GM10266 (cell line): ENCODE data around the gene ZBTB48.
A peak's percentile ranks its signal among the peaks of the same experiment; 100 is the strongest.

Experiments used
- DNase-seq: peaks from one replicate; pipeline ENCODE4 v3.0.0; 2012; ENCODE audit errors: extremely low spot score
- TF ChIP-seq, protein P1 (sequence below): IDR thresholded peaks from 2 replicates; pipeline ENCODE4 v1.5.1; 2012; ENCODE audit warnings: mild to moderate bottlenecking, low read depth; ENCODE audit not compliant: control insufficient read depth, insufficient read depth; ENCODE audit errors: missing control alignments

ZBTB48 gene

DNA sequence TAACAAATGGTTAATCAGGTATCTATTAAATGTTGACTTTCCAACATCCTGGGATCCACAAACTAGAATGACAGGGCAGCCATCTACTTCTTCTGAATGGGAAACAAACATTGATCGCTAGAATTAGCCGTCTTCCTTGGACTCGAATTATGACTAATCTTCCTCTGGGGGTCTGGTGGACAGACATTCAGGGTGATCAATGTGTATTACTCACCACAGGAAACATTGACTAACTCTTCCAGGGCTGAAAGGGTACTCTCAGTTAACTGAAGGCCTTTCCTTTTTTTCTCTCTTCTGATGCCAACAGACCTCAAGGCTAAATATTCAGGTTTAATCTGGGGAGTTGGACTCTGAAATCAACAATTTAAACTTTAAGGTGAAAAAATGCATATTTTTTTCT is 35.0 kb upstream of the ZBTB48 start:
- TF ChIP-seq, protein P1, sequence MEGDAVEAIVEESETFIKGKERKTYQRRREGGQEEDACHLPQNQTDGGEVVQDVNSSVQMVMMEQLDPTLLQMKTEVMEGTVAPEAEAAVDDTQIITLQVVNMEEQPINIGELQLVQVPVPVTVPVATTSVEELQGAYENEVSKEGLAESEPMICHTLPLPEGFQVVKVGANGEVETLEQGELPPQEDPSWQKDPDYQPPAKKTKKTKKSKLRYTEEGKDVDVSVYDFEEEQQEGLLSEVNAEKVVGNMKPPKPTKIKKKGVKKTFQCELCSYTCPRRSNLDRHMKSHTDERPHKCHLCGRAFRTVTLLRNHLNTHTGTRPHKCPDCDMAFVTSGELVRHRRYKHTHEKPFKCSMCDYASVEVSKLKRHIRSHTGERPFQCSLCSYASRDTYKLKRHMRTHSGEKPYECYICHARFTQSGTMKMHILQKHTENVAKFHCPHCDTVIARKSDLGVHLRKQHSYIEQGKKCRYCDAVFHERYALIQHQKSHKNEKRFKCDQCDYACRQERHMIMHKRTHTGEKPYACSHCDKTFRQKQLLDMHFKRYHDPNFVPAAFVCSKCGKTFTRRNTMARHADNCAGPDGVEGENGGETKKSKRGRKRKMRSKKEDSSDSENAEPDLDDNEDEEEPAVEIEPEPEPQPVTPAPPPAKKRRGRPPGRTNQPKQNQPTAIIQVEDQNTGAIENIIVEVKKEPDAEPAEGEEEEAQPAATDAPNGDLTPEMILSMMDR: no peak
- DNase-seq: no peak

DNA sequence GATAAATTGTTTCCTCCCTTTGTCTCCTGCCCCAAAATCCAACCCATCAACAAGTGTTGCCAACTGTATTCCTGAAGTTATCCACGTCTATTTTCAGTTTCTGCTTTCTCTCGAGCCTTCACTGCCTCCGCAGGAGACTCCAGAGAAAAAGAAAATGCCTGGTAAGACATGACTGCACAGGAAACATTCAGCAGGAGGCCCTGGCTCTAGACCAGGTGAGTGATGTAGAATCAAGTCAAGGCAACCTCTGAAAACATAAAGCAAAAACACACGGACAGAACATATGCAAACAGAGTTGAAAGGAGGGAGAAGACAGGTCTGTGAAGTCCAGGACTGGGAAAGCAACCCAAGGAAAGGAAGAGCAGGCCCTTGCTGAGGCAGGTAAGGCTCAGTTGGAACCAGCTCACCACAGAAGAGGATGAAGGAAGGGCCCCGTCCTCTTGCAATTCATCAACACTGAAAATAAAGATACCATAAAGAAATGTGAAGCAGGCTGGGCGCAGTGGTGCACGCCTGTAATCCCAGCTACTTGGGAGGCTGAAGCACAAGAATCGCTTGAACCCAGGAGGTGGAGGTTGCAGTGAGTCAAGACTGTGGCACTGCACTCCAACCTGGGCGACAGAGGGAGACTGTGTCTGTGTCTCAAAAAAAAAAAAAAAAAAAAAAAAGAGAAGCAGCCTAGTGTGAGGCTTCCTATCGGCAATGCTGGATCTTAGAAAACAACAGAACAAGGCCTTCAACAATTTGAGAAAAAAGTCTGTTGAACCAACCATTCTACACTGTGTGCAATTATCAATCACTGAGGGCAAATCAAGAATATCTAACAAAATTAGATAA is 34.3 kb upstream of the ZBTB48 start:
- no peak for DNase-seq
- TF ChIP-seq, protein P1: no peak

DNA sequence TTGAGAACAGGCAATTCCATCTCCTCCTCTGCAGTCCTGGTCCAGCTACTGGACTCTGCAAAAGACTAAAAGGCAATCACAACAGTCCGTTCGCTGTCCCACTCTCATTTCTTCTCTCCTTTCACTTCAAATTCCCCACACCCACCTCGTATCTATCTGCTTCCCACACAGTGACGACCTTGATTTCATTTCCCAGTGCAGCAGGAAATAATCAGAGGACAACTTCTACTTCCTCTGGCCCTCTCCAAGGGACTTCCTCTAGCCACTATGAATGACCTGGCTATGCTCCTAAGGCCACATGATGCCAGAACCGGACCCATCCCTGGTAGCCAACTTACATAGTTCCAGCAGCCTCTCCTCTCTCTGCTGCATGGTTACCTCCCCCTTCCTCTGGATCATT is 33.5 kb upstream of the ZBTB48 start:
- TF ChIP-seq, protein P1: no peak
- no peak for DNase-seq

DNA sequence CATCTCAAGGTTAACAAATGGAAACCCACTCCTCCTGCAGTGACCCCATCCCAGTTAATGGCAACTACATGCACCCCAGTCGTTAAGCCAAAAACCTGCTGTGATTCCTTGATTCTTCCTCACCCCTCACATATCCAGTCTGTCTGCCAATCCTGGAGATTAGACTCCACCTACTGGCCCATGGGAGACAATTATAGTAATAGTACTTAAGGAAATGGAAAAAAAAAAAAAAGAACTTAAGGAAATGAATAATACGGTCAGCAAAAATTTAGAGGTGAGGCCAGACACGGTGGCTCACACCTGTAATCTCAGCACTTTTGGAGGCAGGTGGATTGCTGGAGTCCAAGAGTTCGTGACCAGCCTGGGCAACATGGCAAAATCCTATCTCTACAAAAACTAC is 32.5 kb upstream of the ZBTB48 start:
- TF ChIP-seq, protein P1: no peak
- DNase-seq: no peak

DNA sequence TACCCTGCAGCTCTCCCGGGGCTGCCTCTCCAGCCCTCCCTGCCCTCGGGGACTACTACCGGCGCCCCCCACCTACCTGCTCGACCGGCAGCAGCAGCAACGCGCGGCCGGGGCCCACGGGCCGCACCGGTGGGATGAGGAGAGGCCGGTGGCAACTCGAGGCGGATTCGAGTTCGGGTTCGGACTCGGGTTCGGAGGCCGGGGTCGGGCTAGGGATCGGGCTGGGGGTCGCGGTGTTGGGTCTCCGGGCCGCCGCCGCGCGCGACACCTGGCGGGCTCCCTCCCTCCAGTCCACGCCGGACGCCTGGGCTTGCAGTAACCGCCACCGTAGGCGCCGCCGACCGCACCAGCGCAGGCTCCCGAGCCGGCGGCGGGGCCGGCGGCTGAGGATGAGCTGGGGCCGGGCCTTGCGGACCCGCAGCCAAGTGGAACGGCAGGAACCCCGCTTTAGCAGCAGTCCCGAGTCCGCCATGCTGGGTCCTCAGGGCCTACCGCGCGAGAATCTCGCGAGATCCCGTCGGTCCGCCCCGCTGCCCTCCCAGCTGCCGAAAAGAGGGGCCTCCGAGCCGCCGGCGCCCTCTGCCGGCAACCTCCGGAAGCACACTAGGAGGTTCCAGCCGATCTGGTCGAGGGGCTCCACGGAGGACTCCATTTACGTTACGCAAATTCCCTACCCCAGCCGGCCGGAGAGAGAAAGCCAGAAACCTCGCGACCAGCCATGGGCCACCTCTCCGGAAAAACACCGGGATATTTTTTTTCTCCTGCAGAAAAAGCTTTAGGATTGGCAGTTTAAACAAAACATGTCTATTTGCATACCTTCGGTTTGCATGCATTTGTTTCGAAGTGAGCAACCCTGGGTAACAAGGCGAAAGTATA is 25.5 kb upstream of the ZBTB48 start, which contains the start of gene NOL9:
NOL9 (minus strand) TSS at position 483 of the 876 bp plus-strand sequence; CDS start at position 472, 11 bp downstream.
- DNase-seq: peak; percentile 99
- TF ChIP-seq, protein P1: peak; percentile 99

DNA sequence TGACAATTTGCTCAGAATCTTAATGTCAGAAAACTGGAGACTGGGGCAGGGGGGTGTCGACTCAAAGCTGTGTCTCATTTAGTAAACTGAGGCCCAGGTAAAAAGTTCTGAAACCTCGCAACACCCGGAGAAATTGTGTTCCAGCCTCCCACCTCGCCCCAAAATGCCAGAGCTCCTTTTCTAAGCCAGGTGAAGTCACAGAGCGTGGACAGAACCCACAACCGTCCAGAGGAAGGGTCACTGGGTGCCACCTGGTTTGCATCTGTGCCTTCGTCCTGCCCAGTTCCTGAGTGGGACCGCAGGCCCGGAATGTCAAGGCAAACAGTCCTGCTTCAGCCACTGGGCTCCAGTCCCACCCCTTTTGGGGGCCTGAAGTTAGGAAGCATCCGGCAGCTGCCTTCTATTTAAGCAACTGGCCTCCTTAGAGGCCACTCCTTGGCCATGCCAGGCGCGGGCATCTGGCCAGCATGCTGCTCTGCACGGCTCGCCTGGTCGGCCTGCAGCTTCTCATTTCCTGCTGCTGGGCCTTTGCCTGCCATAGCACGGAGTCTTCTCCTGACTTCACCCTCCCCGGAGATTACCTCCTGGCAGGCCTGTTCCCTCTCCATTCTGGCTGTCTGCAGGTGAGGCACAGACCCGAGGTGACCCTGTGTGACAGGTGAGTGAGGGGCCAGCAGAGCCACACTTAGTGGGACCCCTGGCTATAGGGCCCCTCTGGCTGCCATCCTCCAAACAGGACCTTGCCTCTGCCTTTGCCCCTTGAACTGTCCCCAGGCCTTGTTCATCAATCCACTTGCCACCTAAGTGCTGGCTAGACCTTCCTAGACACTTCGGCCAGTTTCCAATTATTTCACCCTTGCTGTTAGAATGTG is 24.7 kb upstream of the ZBTB48 start, which contains the start of gene TAS1R1:
TAS1R1 (plus strand) TSS at position 401 of the 872 bp plus-strand sequence; CDS start at position 468, 67 bp downstream.
- TF ChIP-seq, protein P1: no peak
- no peak for DNase-seq
